Heart left ventricle (tissue), 16 donors: Measurements from ENCODE around the gene SRGAP3. TPM values are rescaled to one million over a fixed set of nuclear protein-coding genes. Genes with fewer than 3 reads are reported as not detected.

Source experiments
- ATAC-seq, 4 donors: fragments of 200-7000 bp; cut with Tn5 transposase; one replicate each; pipeline ENCODE4 v1.9.1; 2020 to 2022; ENCODE audit warnings: moderate library complexity in 4 of 4, mild to moderate bottlenecking in 3 of 4, moderate number of reproducible peaks in 1 of 4
- DNase-seq, 5 donors: peaks; one replicate each; pipeline ENCODE4 v3.0.0-alpha.2; 2020
- H3K27ac ChIP-seq, 12 donors: fragments of 200-600 bp; sonication (generic) in 4 of 12; one replicate each; pipeline versions ENCODE4 v1.5.0 to v1.8.0; 2016 to 2022; ENCODE audit warnings: mild to moderate bottlenecking in 2 of 12
- H3K27me3 ChIP-seq, 9 donors: fragments of 200-600 bp; sonication (generic) in 2 of 9; one replicate each; pipeline versions ENCODE4 v1.5.1 to v1.8.0; 2016 to 2022; ENCODE audit warnings: mild to moderate bottlenecking in 3 of 9
- H3K36me3 ChIP-seq, 9 donors: fragments of 200-600 bp; sonication (generic) in 2 of 9; one replicate each; pipeline versions ENCODE4 v1.5.0 to v1.8.0; 2018 to 2022; ENCODE audit warnings: mild to moderate bottlenecking in 2 of 9
- H3K4me1 ChIP-seq, 12 donors: fragments of 200-600 bp; sonication (generic) in 4 of 12; one replicate each; pipeline versions ENCODE4 v1.5.0 to v1.8.0; 2016 to 2022; ENCODE audit warnings: mild to moderate bottlenecking in 3 of 12
- H3K4me3 ChIP-seq, 12 donors: fragments of 200-600 bp; sonication (generic) in 4 of 12; one replicate each; pipeline versions ENCODE4 v1.5.0 to v1.8.0; 2017 to 2022; ENCODE audit warnings: mild to moderate bottlenecking in 9 of 12, moderate library complexity in 4 of 12
- H3K9me3 ChIP-seq, 12 donors: fragments of 200-600 bp; sonication (generic) in 4 of 12; one replicate each; pipeline versions ENCODE4 v1.5.0 to v1.8.0; 2016 to 2022; ENCODE audit warnings: mild to moderate bottlenecking in 1 of 12
- CTCF ChIP-seq, 12 donors: fragments of 200-600 bp; sonication (generic) in 4 of 12; IDR thresholded peaks; one replicate each; pipeline versions ENCODE4 v1.5.0 to v1.8.0; 2018 to 2022; ENCODE audit warnings: antibody characterized with exemption in 12 of 12, mild to moderate bottlenecking in 5 of 12
- POLR2A ChIP-seq, 2 donors: fragments of 450-650 bp; IDR thresholded peaks; one replicate each; pipeline ENCODE4 v1.6.1; 2017; ENCODE audit warnings: antibody characterized with exemption in 2 of 2, mild to moderate bottlenecking in 2 of 2, moderate library complexity in 2 of 2
- WGBS, 4 donors: extraction: QIAGEN DNeasy Blood & Tissue Kit in 2 of 4; methylation state at CpG; one replicate each; pipeline versions ENCODE4 v1.1.5 to v1.1.7; 2013 to 2018; 5-methylcytosine and 5-hydroxymethylcytosine counted together
- intact Hi-C, 10 donors: fragments of 100-400 bp; cut with DNase I; formaldehyde crosslinking; loops; one replicate each; pipeline versions ENCODE4 v1.11.1 to v1.14.2; 2022
- polyA plus RNA-seq, 2 donors: library from polyadenylated mRNA; stranded (reverse); fragments of 200-250 nt; gene quantifications; one replicate each; pipeline ENCODE4 v1.2.3, GENCODE V29; 2013
- total RNA-seq, 9 donors: library from RNA; depleted of rRNA in 2 of 9; stranded (reverse); fragments of >200 nt in 2 of 9; fragmentation: NEBNext Ultra II Directional in 3 of 9; extraction: Animal tissue kit (Norgen Biotek cat#: 25700) in 3 of 9; gene quantifications; one replicate each; pipeline versions ENCODE4 v1.1.0 to v1.2.4, GENCODE V29; 2016 to 2023
- donor health status: ischemic (EF 13 %, LVEDD 7.1; RV severe dilation, severe dysfunction).
- donor health status: healthy with polysubstance abuse.
- donor health status: DM: no; HTN: yes; CAD: no.
- donor health status: DM: no; HTN: no; CAD: no.
- donor health status: ischemic (EF 25% LVEDD 6.9; RV normal size, moderate dysfunction).
- donor health status: ischemic (EF 25% LVEDD 5.7; RV mildly dilated, moderate dysfunction).
- donor health status: healthy.
- donor health status: DM: yes; HTN: yes; CAD: no.
- donor health status: ischemic (EF 35%, LVEDD 5.7; RV mildly dilated, moderate dysfunction).
- donor health status: nonischemic (EF 11% LVEDD 7.7; RV severe dilation, severe dysfunction).
- donor health status: DM: yes; HTN: yes; CAD: no.
- donor health status: PGD.
- donor health status: ischemic (EF 29% LVEDD 5.4; RV normal size, mild dysfunction).
- donor health status: nonischemic (EF 23%, LVEDD 6.1; RV moderate dilation, normal function).

SRGAP3 gene
- total and polyA plus RNA-seq, 11 donors, result 1.4 to 16.8 (median 9.0) TPM

GRCh38 chr3:8994226-8994625 is 255.2 kb downstream of the SRGAP3 start:
- DNase-seq (no peak), ATAC-seq (no peak)
- H3K27ac ChIP-seq, result no peak overlapping the region
- H3K4me3 ChIP-seq, result no peak overlapping the region
- H3K4me1 ChIP-seq, result peaks cover 0 to 17% (median 9%) of the 10 kb centered on the region in 12 donors
- TF ChIP-seq CTCF (IDR thresholded peaks at IDR 0.05), result no peak
- no peak for TF ChIP-seq POLR2A (IDR thresholded peaks at IDR 0.05)
- 91 to 97% (median 94%) methylated on average over 15 of the region's 15 CpGs for WGBS, 4 donors
- peaks cover 0 to 3% (median 0%) of the 10 kb centered on the region in 9 donors for H3K36me3 ChIP-seq
- intact Hi-C loops, result no loop called here
- no peaks in the 10 kb centered on the region for H3K27me3 ChIP-seq
- no peaks in the 10 kb centered on the region for H3K9me3 ChIP-seq

- Histone ChIP-seq H3K4me3 (no peak overlapping the region), H3K9me3 (no peaks in the 10 kb centered on the region), H3K27ac (no peak overlapping the region), H3K27me3 (no peaks in the 10 kb centered on the region), H3K4me1 (peaks cover 0 to 24% (median 9%) of the 10 kb centered on the region in 12 donors), H3K36me3 (peaks cover 0 to 3% (median 0%) of the 10 kb centered on the region in 9 donors)
- TF ChIP-seq CTCF (IDR thresholded peaks at IDR 0.05) (no peak), POLR2A (IDR thresholded peaks at IDR 0.05) (no peak)
- DNase-seq, result no peak
- WGBS, 4 donors, result 84 to 98% (median 88%) methylated on average over 5 of the region's 5 CpGs
- no peak for ATAC-seq
- intact Hi-C loops, result no loop called here
Observed at GRCh38 chr3:8993331-8993730, 256.1 kb downstream of the SRGAP3 start.

- Histone ChIP-seq H3K36me3 (peaks cover 0 to 3% (median 0%) of the 10 kb centered on the region in 9 donors), H3K4me1 (peaks cover 0 to 28% (median 11%) of the 10 kb centered on the region in 12 donors), H3K4me3 (no peak overlapping the region), H3K27me3 (no peaks in the 10 kb centered on the region), H3K27ac (no peak overlapping the region), H3K9me3 (no peaks in the 10 kb centered on the region)
- ATAC-seq, result no peak
- WGBS, 4 donors, result 75 to 81% (median 79%) methylated on average over 11 of the region's 11 CpGs
- TF ChIP-seq CTCF (IDR thresholded peaks at IDR 0.05) (no peak), POLR2A (IDR thresholded peaks at IDR 0.05) (no peak)
- no peak for DNase-seq
- intact Hi-C loops, result no loop called here
Observed at GRCh38 chr3:8992854-8993253, 256.6 kb downstream of the SRGAP3 start.

- WGBS, 4 donors, result 90 to 95% (median 91%) methylated on average over 4 of the region's 4 CpGs
- intact Hi-C loops, result no loop called here
- DNase-seq, result no peak
Observed at GRCh38 chr3:8992199-8992598, 257.2 kb downstream of the SRGAP3 start.

More at GRCh38 chr3:8992199-8992598, 257.2 kb downstream of the SRGAP3 start:
- Histone ChIP-seq H3K36me3 (peaks cover 0 to 3% (median 0%) of the 10 kb centered on the region in 9 donors), H3K9me3 (no peaks in the 10 kb centered on the region), H3K27ac (no peak overlapping the region), H3K4me1 (peaks cover 0 to 29% (median 10%) of the 10 kb centered on the region in 12 donors), H3K27me3 (no peaks in the 10 kb centered on the region), H3K4me3 (no peak overlapping the region)
- no peak for TF ChIP-seq POLR2A (IDR thresholded peaks at IDR 0.05)
- no peak for TF ChIP-seq CTCF (IDR thresholded peaks at IDR 0.05)
- no peak for ATAC-seq
